Naive thymus-derived CD8-positive, alpha-beta T cell (primary cell): ENCODE data around the gene NFIL3. TPM values are rescaled to one million over a fixed set of nuclear protein-coding genes. Genes with fewer than 3 reads are reported as not detected.
"Not testable (repeated sequence)": the region's sequence is repeated elsewhere in the genome, so short reads cannot be mapped to it uniquely, and the experiment has no call there.

Experiments used
- ATAC-seq, 2 donors: fragments of 150-1000 bp; cut with Tn5 transposase in 1 of 2; sonication (Bioruptor Pico), chemical (Tn5 transposase) in 1 of 2; 1 replicate in 1 of 2; 2 replicates in 1 of 2; pipeline ENCODE4 v1.10.0; 2021; ENCODE audit warnings: mild to moderate bottlenecking in 2 of 2, moderate library complexity in 2 of 2
- POLR2A ChIA-PET: fragments of 350-600 bp; sonication (Branson Sonifier 250); formaldehyde crosslinking; loops from one replicate; lab custom pipeline; 2021; ENCODE audit warnings: antibody characterized with exemption; lab: Charles Lee
- DNase-seq, 10 donors: peaks; one replicate each; pipeline versions ENCODE4 v3.0.0 to v3.0.0-alpha.2; 2020 to 2022
- H3K27ac Mint-ChIP-seq, 10 donors: one replicate each; pipeline ENCODE4 v1.8.0; 2020 to 2022; ENCODE audit warnings: mild to moderate bottlenecking in 10 of 10, mixed read lengths in 10 of 10, moderate library complexity in 4 of 10, inconsistent platforms in 1 of 10
- H3K27me3 Mint-ChIP-seq, 5 donors: one replicate each; pipeline ENCODE4 v1.8.0; 2021 to 2022; ENCODE audit warnings: mixed read lengths in 5 of 5
- H3K36me3 Mint-ChIP-seq, 3 donors: one replicate each; pipeline ENCODE4 v1.8.0; 2020 to 2022; ENCODE audit warnings: mixed read lengths in 3 of 3, mild to moderate bottlenecking in 2 of 3, inconsistent platforms in 1 of 3
- H3K4me1 Mint-ChIP-seq, 4 donors: one replicate each; pipeline ENCODE4 v1.8.0; 2021 to 2022; ENCODE audit warnings: mixed read lengths in 4 of 4
- H3K4me3 Mint-ChIP-seq, 10 donors: one replicate each; pipeline ENCODE4 v1.8.0; 2020 to 2022; ENCODE audit warnings: mild to moderate bottlenecking in 10 of 10, mixed read lengths in 10 of 10, moderate library complexity in 6 of 10, inconsistent platforms in 1 of 10
- H3K9me3 Mint-ChIP-seq, 9 donors: one replicate each; pipeline ENCODE4 v1.8.0; 2020 to 2022; ENCODE audit warnings: mixed read lengths in 9 of 9, mild to moderate bottlenecking in 3 of 9, inconsistent platforms in 1 of 9, moderate library complexity in 1 of 9
- polyA plus RNA-seq, 3 donors: library from polyadenylated mRNA; unstranded; fragments of 300-500 nt; fragmentation: Illumina TruSeq; gene quantifications; one replicate each; pipeline ENCODE4 v1.2.3, GENCODE V29; 2021
- total RNA-seq, 8 experiments: library from RNA in 2 of 8; stranded (reverse) in 2 of 8; gene quantifications; one replicate each; pipeline ENCODE4 v1.2.3 and lab custom pipeline; 2021 to 2026

Gene NFIL3
- total and polyA plus RNA-seq, 5 experiments from 2014 or later = 1.3 to 4.9 (median 3.7) TPM; not detected in 1

DNA sequence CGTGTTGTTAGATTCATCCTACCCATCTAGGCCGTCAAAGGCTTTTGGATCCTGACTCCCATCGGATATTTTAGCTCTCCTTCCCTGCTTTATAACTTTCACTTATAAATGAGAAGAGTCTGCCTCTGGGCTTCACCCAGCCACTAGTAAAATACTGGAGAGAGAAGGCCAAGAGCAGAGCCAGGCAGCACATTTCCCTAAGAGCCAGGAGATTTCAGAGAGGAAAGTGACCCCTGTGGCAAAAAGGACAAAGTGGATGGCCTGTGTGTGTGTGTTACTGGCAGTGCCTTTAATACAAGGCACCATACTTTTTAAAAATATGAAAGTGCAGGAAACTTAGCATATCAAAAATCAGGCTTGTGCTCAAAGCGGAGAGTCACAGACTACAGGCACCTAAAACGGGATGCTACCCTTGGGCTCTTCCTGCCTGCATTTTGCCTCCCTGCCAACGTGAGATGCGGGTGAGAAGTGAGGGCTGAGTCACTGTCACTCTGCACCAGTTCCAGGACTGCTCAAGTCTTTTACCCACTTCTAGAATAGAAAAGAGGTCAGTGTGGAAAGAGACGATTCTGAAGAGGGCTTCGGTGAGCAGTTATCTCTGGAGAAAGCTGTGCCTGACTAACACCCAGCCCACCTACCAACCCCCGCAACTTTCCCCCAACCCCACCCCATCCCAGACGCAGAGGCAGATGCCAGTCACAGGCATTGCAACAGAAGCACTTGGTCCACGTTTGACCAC lies 15.9 kb downstream of the NFIL3 start:
- peaks cover 12 to 18% (median 14%) of the 10 kb centered on the region in 3 donors for H3K36me3 Mint-ChIP-seq
- POLR2A ChIA-PET = no interaction called here
- peaks cover 0 to 20% (median 0%) of the 10 kb centered on the region in 4 donors for H3K4me1 Mint-ChIP-seq
- H3K9me3 Mint-ChIP-seq = no peaks in the 10 kb centered on the region
- H3K27ac Mint-ChIP-seq = peak overlapping the region in 1 of 10 donors; percentile 46
- ATAC-seq (no peak), DNase-seq (no peak)
- H3K27me3 Mint-ChIP-seq = peaks cover 0 to 3% (median 2%) of the 10 kb centered on the region in 5 donors
- no peak overlapping the region for H3K4me3 Mint-ChIP-seq

DNA sequence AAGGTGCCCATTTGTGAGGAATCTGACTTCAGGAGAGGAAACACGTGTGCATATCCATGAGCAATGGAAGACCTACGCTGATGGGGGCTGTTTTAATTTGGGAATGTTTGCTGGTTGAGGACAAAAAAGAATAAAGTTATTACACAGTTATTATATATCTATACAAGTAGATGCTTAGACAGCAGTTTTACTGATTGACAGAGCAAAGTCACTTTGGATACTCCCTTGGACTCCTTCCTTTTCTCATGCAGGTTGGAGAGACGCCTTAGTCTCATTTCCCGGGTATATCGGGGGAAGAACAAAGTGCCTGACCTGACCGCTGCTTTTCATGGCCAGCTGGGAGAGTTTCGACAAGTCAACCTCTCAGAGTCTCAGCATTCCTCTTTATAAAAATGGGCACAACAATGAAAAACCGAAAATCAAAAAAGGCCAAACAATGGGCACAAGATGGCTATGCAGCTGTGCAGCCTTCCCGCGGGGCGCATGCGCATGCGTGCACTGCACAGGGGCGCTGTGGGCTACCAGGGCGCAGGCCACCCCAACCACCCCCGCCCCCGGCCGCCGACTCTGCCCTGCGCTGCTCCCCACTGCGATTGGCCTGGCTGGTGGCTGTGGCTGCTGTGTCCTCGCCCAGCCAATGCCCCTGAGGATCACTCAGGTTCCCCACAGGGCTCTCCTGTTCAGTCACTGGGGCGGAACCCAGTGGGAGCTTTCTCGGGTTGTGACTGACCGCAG lies 18.1 kb downstream of the NFIL3 start:
- peaks cover 12 to 15% (median 12%) of the 10 kb centered on the region in 3 donors for H3K36me3 Mint-ChIP-seq
- no peak overlapping the region for H3K4me3 Mint-ChIP-seq
- no peaks in the 10 kb centered on the region for H3K9me3 Mint-ChIP-seq
- H3K27me3 Mint-ChIP-seq = peaks cover 0 to 5% (median 3%) of the 10 kb centered on the region in 5 donors
- POLR2A ChIA-PET = interaction anchor here (0.6 kb wide), 1 partner anchor 9 kb away, joined by 3 read pairs; no protein-coding TSS in a partner anchor
- H3K4me1 Mint-ChIP-seq = peaks cover 0 to 5% (median 0%) of the 10 kb centered on the region in 4 donors
- H3K27ac Mint-ChIP-seq = no peak overlapping the region
- ATAC-seq (no peak), DNase-seq (no peak)

DNA sequence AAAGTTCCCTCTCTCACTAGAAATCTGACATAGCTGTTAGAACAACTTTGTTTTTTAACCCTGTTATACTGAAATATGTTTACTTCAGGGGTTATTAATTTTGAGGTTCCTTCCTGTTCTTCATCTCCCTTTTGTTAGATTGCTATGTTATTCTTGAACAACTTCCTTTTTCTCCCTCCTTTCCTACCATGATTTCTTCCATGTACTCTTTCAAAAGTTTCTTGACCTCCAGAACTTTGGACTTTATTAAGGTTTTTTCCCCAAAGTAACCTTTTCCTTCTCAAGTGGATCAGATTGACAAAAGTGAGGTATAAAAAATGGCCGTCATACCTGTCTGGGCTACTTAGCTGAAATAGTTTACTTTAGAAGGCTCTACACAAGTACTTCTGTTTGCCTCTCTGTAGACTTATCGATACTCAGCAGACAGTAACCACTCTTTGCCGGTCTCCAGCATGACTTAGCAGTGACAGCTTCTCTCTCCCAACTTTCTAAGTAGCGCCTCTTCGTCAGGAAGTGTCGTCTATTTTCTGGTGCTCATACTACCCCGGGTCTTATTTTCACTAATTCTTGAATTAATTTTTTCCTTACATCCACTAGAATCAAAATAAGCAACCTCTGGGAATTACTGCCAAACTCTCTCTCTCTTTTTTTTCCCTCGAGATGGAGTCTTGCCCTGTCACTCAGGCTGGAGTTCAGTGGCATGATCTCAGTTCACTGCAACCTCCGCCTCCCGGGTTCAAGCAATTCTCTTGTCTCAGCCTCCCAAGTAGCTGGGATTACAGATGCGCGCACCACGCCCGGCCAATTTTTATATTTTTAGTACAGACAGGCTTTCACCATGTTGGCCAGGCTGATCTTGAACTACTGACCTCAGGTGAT lies 19.7 kb downstream of the NFIL3 start:
- H3K4me3 Mint-ChIP-seq = no peak overlapping the region
- DNase-seq (no peak), ATAC-seq (no peak)
- peaks cover 0 to 6% (median 0%) of the 10 kb centered on the region in 3 donors for H3K36me3 Mint-ChIP-seq
- no peak overlapping the region for H3K27ac Mint-ChIP-seq
- POLR2A ChIA-PET = no interaction called here
- peaks cover 0 to 2% (median 0%) of the 10 kb centered on the region in 4 donors for H3K4me1 Mint-ChIP-seq
- H3K27me3 Mint-ChIP-seq = peaks cover 0 to 5% (median 3%) of the 10 kb centered on the region in 5 donors
- no peaks in the 10 kb centered on the region for H3K9me3 Mint-ChIP-seq

DNA sequence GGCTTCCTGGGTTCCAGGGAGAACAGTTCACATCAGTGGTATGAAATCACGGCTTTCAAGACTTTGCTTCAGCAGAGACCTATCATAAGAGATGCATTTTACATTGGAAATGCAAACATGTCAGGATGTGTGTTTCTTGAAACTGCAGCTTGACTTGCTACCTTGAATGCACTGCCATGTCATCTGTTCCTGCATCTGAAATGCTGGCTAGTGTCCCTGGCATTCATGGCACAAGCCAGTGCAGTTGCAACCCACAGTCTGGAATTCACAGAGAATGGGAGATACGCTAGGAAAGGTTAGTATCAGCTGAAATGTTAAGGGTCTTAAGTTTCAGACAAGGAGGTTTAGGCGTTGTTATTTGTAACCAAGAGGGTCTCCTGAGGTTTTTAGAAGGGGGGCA lies 24.7 kb downstream of the NFIL3 start:
- POLR2A ChIA-PET = no interaction called here
- Mint-ChIP-seq H3K4me3 (no peak overlapping the region), H3K27me3 (peaks cover 0 to 3% (median 3%) of the 10 kb centered on the region in 5 donors), H3K36me3 (no peaks in the 10 kb centered on the region), H3K9me3 (no peaks in the 10 kb centered on the region), H3K4me1 (peaks cover 0 to 10% (median 0%) of the 10 kb centered on the region in 4 donors), H3K27ac (no peak overlapping the region)
- ATAC-seq = no peak
- no peak for DNase-seq

DNA sequence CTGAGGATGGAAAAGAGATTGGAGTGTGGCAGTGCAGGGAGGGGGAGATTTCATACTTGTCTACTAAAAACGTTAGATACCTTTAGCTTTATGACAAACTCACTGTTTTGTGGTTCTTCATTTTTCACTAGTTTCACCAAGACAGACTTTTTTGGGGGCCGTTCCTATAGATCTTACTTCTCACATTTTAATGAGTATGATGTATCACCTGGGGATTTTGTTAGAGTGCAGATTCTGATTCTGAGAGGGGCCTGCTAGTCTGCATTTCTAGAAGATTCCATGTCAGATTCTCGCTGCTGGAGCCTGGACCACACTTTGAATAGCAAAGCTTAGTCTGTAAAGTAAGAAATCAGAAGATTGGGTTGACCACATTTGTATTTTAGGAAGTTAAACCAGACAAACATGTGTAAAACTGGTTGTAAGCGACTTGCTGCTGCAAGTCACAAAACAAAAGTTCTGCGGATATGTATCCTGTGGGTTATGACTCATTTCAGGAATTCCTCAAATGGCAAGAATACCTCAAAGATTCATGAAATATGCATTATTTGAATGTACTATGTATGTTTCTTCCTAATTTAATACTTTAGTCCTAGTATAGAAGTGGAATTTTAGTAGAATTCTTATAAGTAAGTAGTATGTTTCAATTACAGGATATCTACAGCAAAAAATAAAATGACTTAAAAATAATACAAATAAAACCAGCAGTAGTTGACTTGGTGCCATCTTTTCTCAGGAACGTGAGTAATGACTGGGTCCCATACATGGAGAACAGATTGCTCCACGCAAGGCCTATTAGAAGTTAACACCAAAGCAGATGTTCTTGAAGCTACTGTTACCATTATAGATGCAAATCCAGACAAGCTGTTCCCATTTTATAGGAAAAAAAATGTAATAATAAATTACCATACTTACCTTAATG lies 27.8 kb downstream of the NFIL3 start:
- Mint-ChIP-seq H3K4me3 (no peak overlapping the region), H3K27me3 (peaks cover 0 to 2% (median 0%) of the 10 kb centered on the region in 5 donors), H3K4me1 (peaks cover 0 to 7% (median 0%) of the 10 kb centered on the region in 4 donors), H3K27ac (no peak overlapping the region), H3K36me3 (no peaks in the 10 kb centered on the region), H3K9me3 (no peaks in the 10 kb centered on the region)
- POLR2A ChIA-PET = no interaction called here
- ATAC-seq = no peak
- no peak for DNase-seq

DNA sequence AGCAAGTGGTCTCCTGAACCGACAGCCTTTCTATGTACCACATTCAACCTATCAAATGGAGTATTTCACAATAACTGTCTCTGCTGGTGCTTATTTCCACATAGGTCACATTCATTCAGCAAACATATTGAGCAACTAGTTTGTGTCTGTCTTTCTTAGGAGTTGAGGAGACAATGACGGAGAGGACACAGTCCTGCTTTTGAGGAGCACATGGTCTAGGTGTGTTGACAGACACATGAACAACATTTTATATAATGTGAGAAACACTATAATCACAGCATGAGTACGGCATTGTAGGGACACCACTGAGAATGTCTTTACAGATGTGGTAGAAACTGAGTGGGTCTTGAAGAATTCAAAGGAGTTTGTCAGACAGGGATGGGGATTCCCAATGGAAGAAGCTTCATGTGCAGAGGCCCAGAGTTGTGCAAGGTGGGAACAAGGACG lies 28.5 kb downstream of the NFIL3 start:
- no peak for ATAC-seq
- Mint-ChIP-seq H3K4me3 (no peak overlapping the region), H3K27ac (no peak overlapping the region), H3K36me3 (no peaks in the 10 kb centered on the region), H3K4me1 (peaks cover 0 to 7% (median 0%) of the 10 kb centered on the region in 4 donors), H3K27me3 (peaks cover 0 to 2% (median 0%) of the 10 kb centered on the region in 5 donors), H3K9me3 (no peaks in the 10 kb centered on the region)
- POLR2A ChIA-PET = no interaction called here
- DNase-seq = no peak

DNA sequence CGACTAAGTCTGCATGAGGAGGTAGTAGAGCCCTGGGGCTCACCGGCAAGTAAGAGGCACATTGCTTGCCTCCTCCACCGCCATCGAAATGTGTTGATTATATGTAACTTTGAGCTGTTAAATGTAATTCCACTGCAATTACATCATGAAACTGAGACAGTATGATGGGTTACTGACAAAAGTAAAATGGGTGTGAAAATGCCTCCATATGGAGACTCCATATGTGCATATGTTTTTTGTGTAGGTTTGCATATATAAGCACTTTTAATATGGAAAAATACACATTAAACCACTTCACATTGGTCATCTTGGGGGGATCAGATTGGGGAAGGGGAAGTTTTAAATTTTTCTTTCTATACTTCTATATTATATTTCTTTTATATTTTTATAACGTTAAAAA lies 29.8 kb downstream of the NFIL3 start:
- Mint-ChIP-seq H3K4me3 (no peak overlapping the region), H3K27ac (no peak overlapping the region), H3K36me3 (no peaks in the 10 kb centered on the region), H3K27me3 (peaks cover 0 to 2% (median 0%) of the 10 kb centered on the region in 5 donors), H3K9me3 (no peaks in the 10 kb centered on the region), H3K4me1 (peaks cover 0 to 7% (median 0%) of the 10 kb centered on the region in 4 donors)
- ATAC-seq (no peak), DNase-seq (no peak)
- POLR2A ChIA-PET = no interaction called here

DNA sequence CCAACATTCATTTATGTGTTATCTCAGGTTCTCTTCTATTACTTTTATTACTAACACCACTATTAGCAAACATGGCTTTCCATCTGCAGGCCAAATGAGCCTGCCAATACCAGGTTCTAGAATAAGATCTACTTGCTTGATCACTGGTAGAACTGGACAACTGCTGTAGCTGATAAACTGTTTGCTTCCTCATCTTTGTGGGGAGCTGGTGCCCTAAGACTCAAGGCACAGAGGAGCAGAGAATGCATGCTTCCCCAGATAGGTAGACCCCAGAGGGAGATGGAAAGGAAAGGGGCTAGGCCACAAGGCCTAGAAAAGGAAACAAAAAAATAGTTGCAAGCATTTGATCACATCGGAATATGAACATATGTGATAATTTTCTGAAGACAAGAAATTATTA lies 31.2 kb downstream of the NFIL3 start:
- POLR2A ChIA-PET = no interaction called here
- no peaks in the 10 kb centered on the region for H3K36me3 Mint-ChIP-seq

DNA sequence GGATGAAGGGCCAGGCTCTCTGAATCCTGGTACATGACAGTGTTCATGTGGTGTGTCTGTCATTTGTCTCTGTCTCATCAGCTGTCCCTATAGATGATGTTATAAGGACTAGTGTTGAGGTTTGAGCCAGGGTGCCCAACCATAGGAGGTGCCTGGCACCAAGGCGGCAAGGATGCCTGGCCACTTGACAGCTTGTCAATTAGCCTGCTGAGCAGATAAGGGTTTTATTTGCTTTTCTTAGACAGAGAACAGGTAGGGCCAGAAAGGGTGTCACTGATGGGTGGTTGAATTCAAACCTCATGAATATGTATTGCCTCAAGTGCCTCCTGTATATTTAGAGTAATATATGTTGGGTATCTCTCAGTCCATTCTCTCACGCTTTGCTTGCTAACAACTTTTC lies 31.8 kb downstream of the NFIL3 start:
- H3K4me1 Mint-ChIP-seq = peaks cover 0 to 7% (median 0%) of the 10 kb centered on the region in 4 donors
- H3K36me3 Mint-ChIP-seq = no peaks in the 10 kb centered on the region
- no peak for DNase-seq
- H3K4me3 Mint-ChIP-seq = no peak overlapping the region
- no peaks in the 10 kb centered on the region for H3K9me3 Mint-ChIP-seq
- POLR2A ChIA-PET = no interaction called here
- no peak overlapping the region for H3K27ac Mint-ChIP-seq
- ATAC-seq = no peak
- H3K27me3 Mint-ChIP-seq = no peaks in the 10 kb centered on the region

More for the DNA sequence above, 31.2 kb downstream of the NFIL3 start:
- Mint-ChIP-seq H3K9me3 (no peaks in the 10 kb centered on the region), H3K27me3 (no peaks in the 10 kb centered on the region), H3K4me1 (peaks cover 0 to 7% (median 0%) of the 10 kb centered on the region in 4 donors), H3K4me3 (no peak overlapping the region), H3K27ac (no peak overlapping the region)
- ATAC-seq (no peak), DNase-seq (no peak)

DNA sequence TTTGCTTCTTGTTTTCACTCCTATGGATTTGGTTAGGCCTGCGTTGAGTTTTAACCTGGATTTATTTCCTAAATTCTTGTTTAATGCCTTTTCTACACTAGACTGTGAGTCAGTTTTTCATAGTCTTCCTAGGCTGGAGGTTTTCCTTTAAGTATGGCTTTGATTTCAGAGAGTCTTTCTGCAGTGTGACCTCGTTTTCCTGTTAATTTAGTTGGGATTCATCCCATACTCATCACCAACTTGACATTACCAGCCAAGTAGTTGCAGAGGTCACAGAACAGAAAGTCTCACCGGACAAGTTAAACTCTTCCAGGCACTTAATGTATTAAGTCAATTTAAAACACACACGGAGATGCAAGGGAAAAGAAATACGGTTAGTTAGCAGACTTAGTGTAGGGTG lies 32.2 kb downstream of the NFIL3 start:
- H3K36me3 Mint-ChIP-seq = no peaks in the 10 kb centered on the region
- POLR2A ChIA-PET = no interaction called here

DNA sequence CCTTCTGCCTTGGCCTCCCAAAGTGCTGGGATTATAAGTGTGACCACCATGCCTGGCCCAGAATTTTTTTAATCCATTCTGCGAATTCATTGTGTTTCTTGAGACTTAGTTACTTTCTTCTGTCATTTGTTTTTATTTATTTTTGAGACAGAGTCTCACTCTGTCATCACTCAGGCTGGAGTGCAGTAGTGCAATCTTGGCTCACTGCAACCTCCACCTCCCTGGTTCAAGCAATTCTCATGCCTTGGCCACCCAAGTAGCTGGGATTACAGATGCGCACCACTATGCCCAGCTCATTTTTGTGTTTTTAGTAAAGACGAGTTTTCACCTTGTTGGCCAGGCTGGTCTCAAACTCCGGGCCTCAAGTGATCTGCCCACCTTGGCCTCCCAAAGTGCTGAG lies 33.9 kb downstream of the NFIL3 start:
- not testable (repeated sequence) for DNase-seq, H3K9me3 Mint-ChIP-seq, H3K36me3 Mint-ChIP-seq, H3K4me1 Mint-ChIP-seq, ATAC-seq, H3K27me3 Mint-ChIP-seq, H3K27ac Mint-ChIP-seq, H3K4me3 Mint-ChIP-seq
- POLR2A ChIA-PET = interaction anchor here (0.7 kb wide), 1 partner anchor 182 kb away, joined by 3 read pairs; no protein-coding TSS in a partner anchor

More for the DNA sequence above, 32.2 kb downstream of the NFIL3 start:
- peaks cover 0 to 7% (median 0%) of the 10 kb centered on the region in 4 donors for H3K4me1 Mint-ChIP-seq
- H3K27me3 Mint-ChIP-seq = no peaks in the 10 kb centered on the region
- no peaks in the 10 kb centered on the region for H3K9me3 Mint-ChIP-seq
- no peak overlapping the region for H3K27ac Mint-ChIP-seq
- ATAC-seq = no peak
- DNase-seq = no peak
- no peak overlapping the region for H3K4me3 Mint-ChIP-seq
